HEK293 (cell line): ENCODE results near the gene IGF2BP1.

Experiments
- CTCF ChIA-PET: fragments of 350-600 bp; formaldehyde crosslinking; extraction: SDS; loops from one replicate; lab custom pipeline; 2021; ENCODE audit warnings: antibody characterized with exemption; lab: Yijun Ruan, JAX
- POLR2A ChIA-PET: fragments of 300-600 bp; formaldehyde crosslinking; extraction: SDS; loops from one replicate; lab custom pipeline; 2020; ENCODE audit warnings: antibody characterized with exemption, inconsistent platforms; lab: Yijun Ruan, JAX
- H3K27ac ChIP-seq: fragments of 200-500 bp; sonication (Bioruptor generic); 2 replicates; pipeline ENCODE4 v1.5.1; 2014; ENCODE audit warnings: low read depth, low read length, control low read depth, inconsistent platforms; ENCODE audit errors: extremely low read depth
- H3K36me3 ChIP-seq, 2 experiments: fragments of 200-500 bp in 1 of 2; sonication (Bioruptor generic) in 1 of 2; 1 replicate in 1 of 2; 2 replicates in 1 of 2; pipeline ENCODE4 v1.5.1; 2014 to 2017; ENCODE audit warnings: inconsistent platforms in 2 of 2, low read length in 2 of 2; ENCODE audit not compliant: control insufficient read depth in 2 of 2, insufficient read depth in 1 of 2
- H3K4me1 ChIP-seq: fragments of 200-500 bp; sonication (Bioruptor generic); 2 replicates; pipeline ENCODE4 v1.5.1; 2014; ENCODE audit warnings: mild to moderate bottlenecking, low read length, inconsistent platforms; ENCODE audit not compliant: control insufficient read depth, insufficient read depth
- H3K4me3 ChIP-seq: 2 replicates; pipeline ENCODE4 v1.5.1; 2011; ENCODE audit warnings: low read depth, mild to moderate bottlenecking, control low read depth, low read length, moderate library complexity
- H3K9me3 ChIP-seq: fragments of 200-500 bp; sonication (Bioruptor generic); 2 replicates; pipeline ENCODE4 v1.5.1; 2014; ENCODE audit warnings: low read depth, low read length, inconsistent platforms; ENCODE audit not compliant: control insufficient read depth, insufficient read depth
- BCL11B ChIP-seq: fragments of 450-650 bp; formaldehyde crosslinking; IDR thresholded peaks from 2 replicates; pipeline ENCODE4 v1.5.1; 2016; ENCODE audit warnings: low read depth, missing biosample characterization, missing genetic modification characterization
- HOXA7 ChIP-seq: sonication (generic); formaldehyde crosslinking; IDR thresholded peaks from 2 replicates; pipeline ENCODE4 v1.8.1; 2022; ENCODE audit warnings: missing genetic modification reagents, borderline replicate concordance
- KLF10 ChIP-seq: fragments of 450-650 bp; IDR thresholded peaks from 2 replicates; pipeline ENCODE4 v1.5.1; 2018; ENCODE audit warnings: missing biosample characterization, mild to moderate bottlenecking, missing genetic modification characterization
- KLF7 ChIP-seq: fragments of 450-650 bp; formaldehyde crosslinking; IDR thresholded peaks from 2 replicates; pipeline ENCODE4 v1.5.1; 2016; ENCODE audit warnings: missing biosample characterization, missing genetic modification characterization, borderline replicate concordance
- KLF8 ChIP-seq: fragments of 450-650 bp; formaldehyde crosslinking; IDR thresholded peaks from 2 replicates; pipeline ENCODE4 v1.5.1; 2016; ENCODE audit warnings: missing biosample characterization, missing genetic modification characterization
- KLF9 ChIP-seq: fragments of 450-650 bp; formaldehyde crosslinking; IDR thresholded peaks from 2 replicates; pipeline ENCODE4 v1.5.1; 2016; ENCODE audit warnings: missing biosample characterization, missing genetic modification characterization, low read depth
- OVOL3 ChIP-seq: fragments of 450-650 bp; formaldehyde crosslinking; IDR thresholded peaks from 2 replicates; pipeline ENCODE4 v1.5.1; 2016; ENCODE audit warnings: missing biosample characterization, missing genetic modification characterization
- SALL2 ChIP-seq: fragments of 450-650 bp; formaldehyde crosslinking; IDR thresholded peaks from 2 replicates; pipeline ENCODE4 v1.5.0; 2017; ENCODE audit warnings: missing biosample characterization, mild to moderate bottlenecking, missing genetic modification characterization, borderline replicate concordance
- ZBTB21 ChIP-seq: fragments of 450-650 bp; formaldehyde crosslinking; IDR thresholded peaks from 2 replicates; pipeline ENCODE4 v1.5.1; 2017; ENCODE audit warnings: missing biosample characterization, missing genetic modification characterization
- ZBTB48 ChIP-seq: fragments of 450-650 bp; formaldehyde crosslinking; IDR thresholded peaks from 2 replicates; pipeline ENCODE4 v1.5.1; 2016; ENCODE audit warnings: missing biosample characterization, missing genetic modification characterization
- ZNF121 ChIP-seq: fragments of 450-650 bp; formaldehyde crosslinking; IDR thresholded peaks from 2 replicates; pipeline ENCODE4 v1.5.1; 2016; ENCODE audit warnings: missing biosample characterization, missing genetic modification characterization
- ZNF133 ChIP-seq: fragments of 450-650 bp; formaldehyde crosslinking; IDR thresholded peaks from 2 replicates; pipeline ENCODE4 v1.5.1; 2016; ENCODE audit warnings: missing biosample characterization, missing genetic modification characterization
- ZNF174 ChIP-seq: fragments of 450-650 bp; formaldehyde crosslinking; IDR thresholded peaks from 2 replicates; pipeline ENCODE4 v1.5.0; 2017; ENCODE audit warnings: missing biosample characterization, mild to moderate bottlenecking, missing genetic modification characterization
- ZNF221 ChIP-seq: fragments of 450-650 bp; formaldehyde crosslinking; IDR thresholded peaks from 2 replicates; pipeline ENCODE4 v1.5.1; 2017; ENCODE audit warnings: missing biosample characterization, missing genetic modification characterization, borderline replicate concordance
- ZNF23 ChIP-seq: fragments of 450-650 bp; formaldehyde crosslinking; IDR thresholded peaks from 2 replicates; pipeline ENCODE4 v1.5.1; 2016; ENCODE audit warnings: missing biosample characterization, missing genetic modification characterization, borderline replicate concordance
- ZNF423 ChIP-seq: fragments of 450-650 bp; formaldehyde crosslinking; IDR thresholded peaks from 2 replicates; pipeline ENCODE4 v1.5.1; 2016; ENCODE audit warnings: missing biosample characterization, missing genetic modification characterization
- ZNF48 ChIP-seq: fragments of 450-650 bp; formaldehyde crosslinking; IDR thresholded peaks from 2 replicates; pipeline ENCODE4 v1.5.1; 2016; ENCODE audit warnings: missing biosample characterization, missing genetic modification characterization
- ZNF585B ChIP-seq: fragments of 450-650 bp; formaldehyde crosslinking; IDR thresholded peaks from 2 replicates; pipeline ENCODE4 v1.5.1; 2016; ENCODE audit warnings: missing biosample characterization, missing genetic modification characterization
- ZNF670 ChIP-seq: fragments of 450-650 bp; formaldehyde crosslinking; IDR thresholded peaks from 2 replicates; pipeline ENCODE4 v1.5.1; 2016; ENCODE audit warnings: missing biosample characterization, missing genetic modification characterization, low read depth
- ZNF677 ChIP-seq: fragments of 450-650 bp; IDR thresholded peaks from 2 replicates; pipeline ENCODE4 v1.5.0; 2018; ENCODE audit warnings: missing biosample characterization, mild to moderate bottlenecking, missing genetic modification characterization, moderate library complexity
- ZNF830 ChIP-seq: fragments of 450-650 bp; IDR thresholded peaks from 2 replicates; pipeline ENCODE4 v1.5.0; 2018; ENCODE audit warnings: missing biosample characterization, missing genetic modification characterization, low read depth, mild to moderate bottlenecking, moderate library complexity
- TF ChIP-seq, protein P1 (sequence below): fragments of 450-650 bp; formaldehyde crosslinking; optimal IDR thresholded peaks from 2 replicates; pipeline ENCODE3; 2016; ENCODE audit warnings: missing biosample characterization, mild to moderate bottlenecking, missing genetic modification characterization
- TF ChIP-seq, protein P2 (sequence below): fragments of 450-650 bp; formaldehyde crosslinking; IDR thresholded peaks from 2 replicates; pipeline ENCODE4 v1.5.1; 2017; ENCODE audit warnings: missing biosample characterization, missing genetic modification characterization
- TF ChIP-seq, protein P3 (sequence below): fragments of 450-650 bp; IDR thresholded peaks from 2 replicates; pipeline ENCODE4 v1.5.1; 2018; ENCODE audit warnings: missing biosample characterization, missing genetic modification characterization

IGF2BP1 gene

DNA sequence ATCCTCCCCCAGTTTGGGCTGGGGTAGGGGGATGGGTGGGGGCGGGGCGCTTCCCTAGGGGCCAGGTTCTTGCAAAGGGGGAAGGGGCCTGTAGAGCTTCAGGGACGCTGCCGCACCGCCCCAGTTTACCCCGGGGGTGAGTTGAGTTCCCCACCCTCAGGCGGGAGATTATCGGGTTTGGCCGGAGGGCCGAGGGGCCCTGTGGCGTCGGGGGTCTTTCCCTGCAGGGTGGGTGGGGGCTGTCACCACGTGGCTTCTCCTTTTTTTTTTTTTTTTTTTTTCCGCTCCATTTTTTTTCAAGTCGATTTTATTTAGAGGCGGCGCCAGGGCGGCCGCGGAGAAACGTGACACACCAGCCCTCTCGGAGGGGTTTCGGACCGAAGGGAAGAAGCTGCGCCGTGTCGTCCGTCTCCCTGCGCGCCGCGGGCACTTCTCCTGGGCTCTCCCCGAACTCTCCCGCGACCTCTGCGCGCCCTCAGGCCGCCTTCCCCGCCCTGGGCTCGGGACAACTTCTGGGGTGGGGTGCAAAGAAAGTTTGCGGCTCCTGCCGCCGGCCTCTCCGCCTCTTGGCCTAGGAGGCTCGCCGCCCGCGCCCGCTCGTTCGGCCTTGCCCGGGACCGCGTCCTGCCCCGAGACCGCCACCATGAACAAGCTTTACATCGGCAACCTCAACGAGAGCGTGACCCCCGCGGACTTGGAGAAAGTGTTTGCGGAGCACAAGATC, at the start of gene IGF2BP1 (continued):
- TF ChIP-seq KLF7 (tag by site-specific recombination) (peak; percentile 67; the same call in 1 of the 2 replicates), KLF10 (tag by site-specific recombination) (peak; percentile 69; the same call in 1 of the 2 replicates), ZNF174 (tag by site-specific recombination) (no peak), KLF9 (peak; percentile 69), KLF8 (tag by site-specific recombination) (peak; percentile 74; the same call in 1 of the 2 replicates), ZBTB21 (tag by site-specific recombination) (no peak), ZNF830 (tag by site-specific recombination) (no peak), ZBTB48 (tag by site-specific recombination) (peak; percentile 75), ZNF423 (tag by site-specific recombination) (peak; percentile 44; the same call in 1 of the 2 replicates), ZNF48 (tag by site-specific recombination) (no peak)
- TF ChIP-seq, protein P1, sequence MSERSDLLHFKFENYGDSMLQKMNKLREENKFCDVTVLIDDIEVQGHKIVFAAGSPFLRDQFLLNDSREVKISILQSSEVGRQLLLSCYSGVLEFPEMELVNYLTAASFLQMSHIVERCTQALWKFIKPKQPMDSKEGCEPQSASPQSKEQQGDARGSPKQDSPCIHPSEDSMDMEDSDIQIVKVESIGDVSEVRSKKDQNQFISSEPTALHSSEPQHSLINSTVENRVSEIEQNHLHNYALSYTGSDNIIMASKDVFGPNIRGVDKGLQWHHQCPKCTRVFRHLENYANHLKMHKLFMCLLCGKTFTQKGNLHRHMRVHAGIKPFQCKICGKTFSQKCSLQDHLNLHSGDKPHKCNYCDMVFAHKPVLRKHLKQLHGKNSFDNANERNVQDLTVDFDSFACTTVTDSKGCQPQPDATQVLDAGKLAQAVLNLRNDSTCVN: peak; percentile 93
- TF ChIP-seq, protein P2, sequence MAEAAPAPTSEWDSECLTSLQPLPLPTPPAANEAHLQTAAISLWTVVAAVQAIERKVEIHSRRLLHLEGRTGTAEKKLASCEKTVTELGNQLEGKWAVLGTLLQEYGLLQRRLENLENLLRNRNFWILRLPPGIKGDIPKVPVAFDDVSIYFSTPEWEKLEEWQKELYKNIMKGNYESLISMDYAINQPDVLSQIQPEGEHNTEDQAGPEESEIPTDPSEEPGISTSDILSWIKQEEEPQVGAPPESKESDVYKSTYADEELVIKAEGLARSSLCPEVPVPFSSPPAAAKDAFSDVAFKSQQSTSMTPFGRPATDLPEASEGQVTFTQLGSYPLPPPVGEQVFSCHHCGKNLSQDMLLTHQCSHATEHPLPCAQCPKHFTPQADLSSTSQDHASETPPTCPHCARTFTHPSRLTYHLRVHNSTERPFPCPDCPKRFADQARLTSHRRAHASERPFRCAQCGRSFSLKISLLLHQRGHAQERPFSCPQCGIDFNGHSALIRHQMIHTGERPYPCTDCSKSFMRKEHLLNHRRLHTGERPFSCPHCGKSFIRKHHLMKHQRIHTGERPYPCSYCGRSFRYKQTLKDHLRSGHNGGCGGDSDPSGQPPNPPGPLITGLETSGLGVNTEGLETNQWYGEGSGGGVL (tag by site-specific recombination): peak; percentile 55

- ChIA-PET POLR2A (no interaction called here), CTCF (interaction anchor here (5.9 kb wide), 1 partner anchor 83 kb away, joined by 58 read pairs; no protein-coding TSS in a partner anchor)
- H3K4me1 ChIP-seq: no peaks in the 10 kb centered on the region; the same call in 1 of the 2 replicates
- no peaks in the 10 kb centered on the region for H3K36me3 ChIP-seq
- TF ChIP-seq ZNF677 (tag by site-specific recombination) (no peak), BCL11B (tag by site-specific recombination) (no peak), KLF9 (no peak), ZNF585B (tag by site-specific recombination) (no peak), HOXA7 (CRISPR knock-in tag) (no peak), ZNF133 (no peak), OVOL3 (tag by site-specific recombination) (no peak), SALL2 (tag by site-specific recombination) (no peak), ZNF830 (tag by site-specific recombination) (no peak), ZBTB48 (tag by site-specific recombination) (no peak), ZNF121 (no peak), ZNF670 (tag by site-specific recombination) (no peak), ZNF23 (tag by site-specific recombination) (no peak), ZNF221 (tag by site-specific recombination) (no peak)
- TF ChIP-seq, protein P3, sequence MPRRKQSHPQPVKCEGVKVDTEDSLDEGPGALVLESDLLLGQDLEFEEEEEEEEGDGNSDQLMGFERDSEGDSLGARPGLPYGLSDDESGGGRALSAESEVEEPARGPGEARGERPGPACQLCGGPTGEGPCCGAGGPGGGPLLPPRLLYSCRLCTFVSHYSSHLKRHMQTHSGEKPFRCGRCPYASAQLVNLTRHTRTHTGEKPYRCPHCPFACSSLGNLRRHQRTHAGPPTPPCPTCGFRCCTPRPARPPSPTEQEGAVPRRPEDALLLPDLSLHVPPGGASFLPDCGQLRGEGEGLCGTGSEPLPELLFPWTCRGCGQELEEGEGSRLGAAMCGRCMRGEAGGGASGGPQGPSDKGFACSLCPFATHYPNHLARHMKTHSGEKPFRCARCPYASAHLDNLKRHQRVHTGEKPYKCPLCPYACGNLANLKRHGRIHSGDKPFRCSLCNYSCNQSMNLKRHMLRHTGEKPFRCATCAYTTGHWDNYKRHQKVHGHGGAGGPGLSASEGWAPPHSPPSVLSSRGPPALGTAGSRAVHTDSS (tag by site-specific recombination): no peak
- no peaks in the 10 kb centered on the region for H3K9me3 ChIP-seq
- H3K27ac ChIP-seq: no peak overlapping the region
- H3K4me3 ChIP-seq: no peak overlapping the region
Observed at GRCh38 chr17:48951572-48951971, 45.6 kb upstream of the IGF2BP1 start.
